ENCODE data around the gene CMTM1. TPM values are rescaled to one million over a fixed set of nuclear protein-coding genes. Genes with fewer than 3 reads are reported as not detected.

The CMTM1 gene
- total RNA-seq, 1 donor from 2014 or later: 8.4 TPM

DNA sequence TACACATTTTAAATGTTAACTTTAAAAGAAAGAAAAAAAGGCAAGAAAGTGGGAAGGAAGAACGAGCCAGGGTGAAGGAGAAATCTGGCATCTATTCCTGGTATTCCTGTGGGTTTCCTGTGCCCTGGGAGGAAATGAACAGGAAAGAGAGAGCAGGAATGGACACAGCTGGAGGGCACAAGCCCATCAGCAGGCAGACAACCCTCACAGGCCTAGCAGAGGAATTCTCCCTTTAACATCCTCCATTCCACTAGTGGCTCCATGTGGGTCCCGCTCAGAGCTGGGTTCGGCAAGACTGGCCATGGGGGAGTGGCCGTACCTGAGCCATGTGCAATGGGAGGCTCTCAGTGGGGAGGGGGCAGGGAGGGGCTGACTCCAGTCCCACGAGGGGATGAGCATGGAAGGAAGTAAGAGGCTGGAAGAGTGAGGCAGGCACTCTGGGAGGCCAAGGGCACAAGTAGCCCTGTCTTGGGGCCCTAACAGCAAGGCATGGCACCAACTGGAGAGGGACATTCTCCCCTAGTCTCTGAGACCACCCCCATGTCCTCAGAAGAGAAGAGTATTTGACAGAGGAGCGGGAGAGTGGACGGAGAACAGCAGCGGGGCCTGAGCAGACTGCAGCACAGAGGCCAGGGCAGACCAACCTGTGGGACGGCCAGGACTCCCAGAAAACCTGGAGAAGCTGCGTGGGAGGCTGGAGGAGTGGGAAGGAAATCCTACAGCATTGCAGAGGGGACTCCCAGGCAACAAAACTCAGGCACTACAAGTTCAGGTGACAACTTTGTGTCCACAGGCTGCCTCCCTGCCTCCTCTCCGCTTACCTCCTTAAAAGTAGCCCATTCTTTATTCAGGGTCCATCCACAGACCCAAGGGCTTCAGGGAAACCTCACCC, 46.5 kb upstream of the CMTM1 start:
- Histone ChIP-seq H3K27me3 (no peaks in the 10 kb centered on the region), H3K9me3 (no peaks in the 10 kb centered on the region), H3K36me3 (no peaks in the 10 kb centered on the region), H3K4me3 (no peak overlapping the region), H3K4me1 (peaks cover 90% of the 10 kb centered on the region), H3K27ac (peak overlapping the region; percentile 97)
- TF ChIP-seq, protein P1, sequence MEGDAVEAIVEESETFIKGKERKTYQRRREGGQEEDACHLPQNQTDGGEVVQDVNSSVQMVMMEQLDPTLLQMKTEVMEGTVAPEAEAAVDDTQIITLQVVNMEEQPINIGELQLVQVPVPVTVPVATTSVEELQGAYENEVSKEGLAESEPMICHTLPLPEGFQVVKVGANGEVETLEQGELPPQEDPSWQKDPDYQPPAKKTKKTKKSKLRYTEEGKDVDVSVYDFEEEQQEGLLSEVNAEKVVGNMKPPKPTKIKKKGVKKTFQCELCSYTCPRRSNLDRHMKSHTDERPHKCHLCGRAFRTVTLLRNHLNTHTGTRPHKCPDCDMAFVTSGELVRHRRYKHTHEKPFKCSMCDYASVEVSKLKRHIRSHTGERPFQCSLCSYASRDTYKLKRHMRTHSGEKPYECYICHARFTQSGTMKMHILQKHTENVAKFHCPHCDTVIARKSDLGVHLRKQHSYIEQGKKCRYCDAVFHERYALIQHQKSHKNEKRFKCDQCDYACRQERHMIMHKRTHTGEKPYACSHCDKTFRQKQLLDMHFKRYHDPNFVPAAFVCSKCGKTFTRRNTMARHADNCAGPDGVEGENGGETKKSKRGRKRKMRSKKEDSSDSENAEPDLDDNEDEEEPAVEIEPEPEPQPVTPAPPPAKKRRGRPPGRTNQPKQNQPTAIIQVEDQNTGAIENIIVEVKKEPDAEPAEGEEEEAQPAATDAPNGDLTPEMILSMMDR (IDR thresholded peaks at IDR 0.05): no peak
- intact Hi-C loops (cut with DNase I): no loop called here
- DNase-seq (no peak), ATAC-seq (no peak)

- Histone ChIP-seq H3K36me3 (no peaks in the 10 kb centered on the region), H3K27ac (peak overlapping the region; percentile 97), H3K4me3 (no peak overlapping the region), H3K9me3 (no peaks in the 10 kb centered on the region), H3K4me1 (peaks cover 92% of the 10 kb centered on the region), H3K27me3 (no peaks in the 10 kb centered on the region)
- TF ChIP-seq, protein P1 (IDR thresholded peaks at IDR 0.05): no peak
- intact Hi-C loops (cut with DNase I): no loop called here
- DNase-seq (peak; percentile 82), ATAC-seq (peak; percentile 46)
Measured at GRCh38 chr16:66520406-66521170, 45.7 kb upstream of the CMTM1 start.

DNA sequence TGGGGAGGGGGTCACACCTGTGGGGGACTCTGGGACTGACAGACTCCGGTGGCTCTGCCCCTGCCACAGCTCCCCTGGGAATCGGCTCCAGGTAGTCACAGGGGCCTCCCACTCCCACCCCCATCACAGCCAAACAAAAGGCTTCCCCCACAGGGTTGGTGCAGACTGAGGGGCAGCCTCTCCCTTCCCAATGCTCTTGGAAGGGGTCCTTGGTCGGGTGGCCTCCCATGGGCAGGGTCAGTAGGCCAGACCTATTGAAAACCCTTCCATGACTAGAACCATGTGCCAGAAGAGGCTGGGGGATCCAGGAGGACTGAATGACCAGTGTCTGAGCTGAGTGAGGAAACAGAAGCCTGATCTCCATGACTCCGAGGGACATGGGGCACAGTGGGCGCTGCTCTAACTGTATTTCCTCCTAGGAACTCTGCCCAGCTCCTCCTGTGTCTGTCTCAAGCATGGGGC, 45.0 kb upstream of the CMTM1 start:
- DNase-seq (no peak), ATAC-seq (no peak)
- Histone ChIP-seq H3K9me3 (no peaks in the 10 kb centered on the region), H3K4me3 (no peak overlapping the region), H3K4me1 (peaks cover 85% of the 10 kb centered on the region), H3K27me3 (no peaks in the 10 kb centered on the region), H3K36me3 (no peaks in the 10 kb centered on the region), H3K27ac (peak overlapping the region; percentile 97)
- intact Hi-C loops (cut with DNase I): no loop called here
- TF ChIP-seq, protein P1 (IDR thresholded peaks at IDR 0.05): no peak

- peak; percentile 86 for DNase-seq
- H3K27ac ChIP-seq: peak overlapping the region; percentile 97
- peaks cover 79% of the 10 kb centered on the region for H3K4me1 ChIP-seq
- no peak overlapping the region for H3K4me3 ChIP-seq
- peak; percentile 74 for ATAC-seq
- intact Hi-C loops (cut with DNase I): no loop called here
- no peaks in the 10 kb centered on the region for H3K9me3 ChIP-seq
- H3K27me3 ChIP-seq: no peaks in the 10 kb centered on the region
- peaks cover 1% of the 10 kb centered on the region for H3K36me3 ChIP-seq
- TF ChIP-seq, protein P1 (IDR thresholded peaks at IDR 0.05): no peak
Measured at GRCh38 chr16:66521951-66522771, 44.1 kb upstream of the CMTM1 start.

Measured in upper lobe of right lung (tissue), 1 donor.